Ishikawa (cell line): ENCODE data around the gene ZNF280D.

ENCODE experiments used
- CEBPB ChIP-seq: IDR thresholded peaks from 2 replicates; pipeline ENCODE4 v1.6.1; 2012
- CREB1 ChIP-seq: IDR thresholded peaks from 2 replicates; pipeline ENCODE4 v1.6.1; 2012; ENCODE audit warnings: low read depth
- EGR1 ChIP-seq: IDR thresholded peaks from 2 replicates; pipeline ENCODE4 v1.6.1; 2012
- EP300 ChIP-seq: IDR thresholded peaks from 2 replicates; pipeline ENCODE4 v1.6.1; 2012; ENCODE audit warnings: borderline replicate concordance
- FOXM1 ChIP-seq: IDR thresholded peaks from 2 replicates; pipeline ENCODE4 v1.6.1; 2012; ENCODE audit warnings: low read depth, borderline replicate concordance
- NFIC ChIP-seq: IDR thresholded peaks from 2 replicates; pipeline ENCODE4 v1.6.1; 2012
- RAD21 ChIP-seq: IDR thresholded peaks from 2 replicates; pipeline ENCODE4 v1.6.1; 2012; ENCODE audit warnings: low read depth
- TAF1 ChIP-seq: IDR thresholded peaks from 2 replicates; pipeline ENCODE4 v1.6.1; 2012; ENCODE audit warnings: low read depth, mild to moderate bottlenecking
- TCF12 ChIP-seq: IDR thresholded peaks from 2 replicates; pipeline ENCODE4 v1.6.1; 2012; ENCODE audit warnings: low read depth
- TEAD4 ChIP-seq: IDR thresholded peaks from 2 replicates; pipeline ENCODE4 v1.6.1; 2012
- USF1 ChIP-seq: IDR thresholded peaks from 2 replicates; pipeline ENCODE4 v1.6.1; 2012
- YY1 ChIP-seq: IDR thresholded peaks from 2 replicates; pipeline ENCODE4 v1.6.1; 2012; ENCODE audit warnings: low read depth
- ZBTB7A ChIP-seq: IDR thresholded peaks from 2 replicates; pipeline ENCODE4 v1.6.1; 2012; ENCODE audit warnings: low read depth
- TF ChIP-seq, protein P1 (sequence below): IDR thresholded peaks from 2 replicates; pipeline ENCODE4 v1.6.1; 2012
- TF ChIP-seq, protein P2 (sequence below): IDR thresholded peaks from 2 replicates; pipeline ENCODE4 v1.6.1; 2012; ENCODE audit warnings: low read depth, mild to moderate bottlenecking

Gene ZNF280D

DNA sequence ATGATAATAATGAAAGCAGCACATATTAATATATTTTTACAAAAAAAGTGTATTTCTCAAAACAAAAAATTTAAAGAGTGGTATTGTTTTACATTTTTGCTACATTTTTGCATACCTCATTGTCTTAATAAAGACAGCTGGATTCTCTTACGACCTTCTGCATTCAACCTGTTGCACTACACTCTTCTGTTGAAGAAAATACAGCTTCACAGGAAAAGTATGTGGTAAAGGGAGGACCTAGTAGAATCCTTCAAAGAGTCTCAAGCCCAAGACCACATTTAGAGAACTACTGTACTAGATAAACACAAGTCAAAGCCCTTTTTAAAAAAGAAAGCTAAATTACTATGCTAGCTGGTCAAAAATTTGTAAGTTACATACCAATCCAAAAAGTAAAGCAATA is 7.9 kb downstream of the ZNF280D start:
- no peak for TF ChIP-seq USF1
- no peak for TF ChIP-seq NFIC
- TF ChIP-seq EP300 = no peak
- TF ChIP-seq, protein P1, sequence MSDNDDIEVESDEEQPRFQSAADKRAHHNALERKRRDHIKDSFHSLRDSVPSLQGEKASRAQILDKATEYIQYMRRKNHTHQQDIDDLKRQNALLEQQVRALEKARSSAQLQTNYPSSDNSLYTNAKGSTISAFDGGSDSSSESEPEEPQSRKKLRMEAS = no peak
- TF ChIP-seq ZBTB7A = no peak
- no peak for TF ChIP-seq TCF12
- no peak for TF ChIP-seq EGR1
- no peak for TF ChIP-seq CEBPB
- no peak for TF ChIP-seq RAD21
- no peak for TF ChIP-seq TAF1
- TF ChIP-seq FOXM1 = no peak
- TF ChIP-seq TEAD4 = no peak
- TF ChIP-seq CREB1 = no peak
- no peak for TF ChIP-seq YY1
- TF ChIP-seq, protein P2, sequence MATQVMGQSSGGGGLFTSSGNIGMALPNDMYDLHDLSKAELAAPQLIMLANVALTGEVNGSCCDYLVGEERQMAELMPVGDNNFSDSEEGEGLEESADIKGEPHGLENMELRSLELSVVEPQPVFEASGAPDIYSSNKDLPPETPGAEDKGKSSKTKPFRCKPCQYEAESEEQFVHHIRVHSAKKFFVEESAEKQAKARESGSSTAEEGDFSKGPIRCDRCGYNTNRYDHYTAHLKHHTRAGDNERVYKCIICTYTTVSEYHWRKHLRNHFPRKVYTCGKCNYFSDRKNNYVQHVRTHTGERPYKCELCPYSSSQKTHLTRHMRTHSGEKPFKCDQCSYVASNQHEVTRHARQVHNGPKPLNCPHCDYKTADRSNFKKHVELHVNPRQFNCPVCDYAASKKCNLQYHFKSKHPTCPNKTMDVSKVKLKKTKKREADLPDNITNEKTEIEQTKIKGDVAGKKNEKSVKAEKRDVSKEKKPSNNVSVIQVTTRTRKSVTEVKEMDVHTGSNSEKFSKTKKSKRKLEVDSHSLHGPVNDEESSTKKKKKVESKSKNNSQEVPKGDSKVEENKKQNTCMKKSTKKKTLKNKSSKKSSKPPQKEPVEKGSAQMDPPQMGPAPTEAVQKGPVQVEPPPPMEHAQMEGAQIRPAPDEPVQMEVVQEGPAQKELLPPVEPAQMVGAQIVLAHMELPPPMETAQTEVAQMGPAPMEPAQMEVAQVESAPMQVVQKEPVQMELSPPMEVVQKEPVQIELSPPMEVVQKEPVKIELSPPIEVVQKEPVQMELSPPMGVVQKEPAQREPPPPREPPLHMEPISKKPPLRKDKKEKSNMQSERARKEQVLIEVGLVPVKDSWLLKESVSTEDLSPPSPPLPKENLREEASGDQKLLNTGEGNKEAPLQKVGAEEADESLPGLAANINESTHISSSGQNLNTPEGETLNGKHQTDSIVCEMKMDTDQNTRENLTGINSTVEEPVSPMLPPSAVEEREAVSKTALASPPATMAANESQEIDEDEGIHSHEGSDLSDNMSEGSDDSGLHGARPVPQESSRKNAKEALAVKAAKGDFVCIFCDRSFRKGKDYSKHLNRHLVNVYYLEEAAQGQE = no peak

DNA sequence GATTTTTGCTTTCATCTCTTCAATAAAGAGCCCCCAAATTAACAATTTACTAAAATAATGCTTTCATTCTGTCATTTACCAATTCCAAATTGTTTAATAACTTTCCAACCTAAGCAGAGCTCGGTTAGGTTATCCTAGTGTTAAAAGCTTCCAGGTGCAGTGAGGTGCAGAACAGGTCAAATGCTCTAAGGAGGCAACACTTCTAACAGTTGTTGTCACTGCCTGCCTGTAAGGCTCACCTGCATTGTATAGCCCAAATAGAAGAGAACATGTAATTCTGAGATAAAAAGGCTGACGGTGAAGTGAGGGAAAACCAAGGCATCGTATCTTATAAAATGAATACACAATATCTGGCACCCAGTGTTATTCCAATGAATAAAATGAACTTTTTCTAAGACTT is 9.1 kb downstream of the ZNF280D start:
- TF ChIP-seq YY1 (no peak), USF1 (no peak), EGR1 (no peak), RAD21 (no peak), ZBTB7A (no peak), TCF12 (no peak), NFIC (no peak), TEAD4 (no peak), FOXM1 (no peak), EP300 (no peak), TAF1 (no peak), CREB1 (no peak), CEBPB (no peak)
- TF ChIP-seq, protein P2 = no peak
- TF ChIP-seq, protein P1 = no peak

DNA sequence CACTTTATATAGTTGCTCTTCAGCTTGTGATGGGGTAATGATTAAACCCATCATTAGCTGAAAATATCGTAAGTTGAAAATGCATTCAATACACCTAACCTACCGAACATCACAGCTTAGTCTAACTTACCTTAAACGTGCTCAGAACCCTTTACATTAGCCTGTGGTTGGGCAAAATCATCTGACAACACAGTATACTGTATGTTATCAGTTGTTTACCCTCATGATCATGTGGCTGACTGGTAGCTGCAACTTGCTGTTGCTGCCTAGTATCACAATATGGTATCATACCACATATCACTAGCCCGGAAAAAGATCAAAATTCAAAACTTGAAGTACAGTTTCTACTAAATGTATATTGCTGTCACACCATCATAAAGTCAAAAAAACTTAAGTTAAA is 9.5 kb downstream of the ZNF280D start:
- TF ChIP-seq CREB1 = no peak
- TF ChIP-seq TEAD4 = no peak
- no peak for TF ChIP-seq ZBTB7A
- TF ChIP-seq, protein P1 = no peak
- no peak for TF ChIP-seq TCF12
- no peak for TF ChIP-seq FOXM1

DNA sequence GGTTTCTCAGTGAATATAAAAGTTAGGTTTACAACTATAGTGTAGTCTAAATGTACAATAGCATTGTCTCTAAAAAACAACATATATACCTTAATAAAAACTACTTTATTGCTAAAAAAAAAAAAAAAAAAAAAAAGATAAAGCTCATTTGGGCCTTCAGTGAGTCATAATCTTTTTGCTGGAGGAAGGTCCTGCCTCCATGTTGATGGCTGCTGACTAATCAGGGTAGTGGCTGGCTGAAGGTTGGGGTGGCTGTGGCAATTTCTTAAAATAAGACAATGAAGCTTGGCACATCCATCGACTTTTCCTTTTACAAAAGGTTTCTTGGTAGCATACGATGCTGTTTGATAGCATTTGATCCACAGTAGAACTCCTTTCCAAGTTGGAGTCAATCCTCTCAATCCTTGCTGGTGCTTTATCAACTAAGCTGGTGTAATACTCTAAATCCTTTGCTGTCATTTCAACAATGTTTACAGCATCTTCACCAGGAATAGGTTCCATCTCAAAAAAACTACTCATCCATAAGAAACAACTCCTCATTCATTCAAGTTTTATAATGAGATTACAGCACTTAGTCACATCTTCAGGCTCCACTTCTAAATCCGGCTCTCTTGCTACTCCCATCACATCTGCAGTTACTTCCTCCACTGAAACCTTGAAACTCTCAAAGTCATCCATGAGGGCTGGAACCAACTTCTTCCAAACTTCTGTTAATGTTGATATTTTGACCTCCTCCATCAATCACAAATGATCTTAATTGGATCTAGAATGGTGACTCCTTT is 13.3 kb downstream of the ZNF280D start:
- no peak for TF ChIP-seq TCF12
- TF ChIP-seq TAF1 = no peak
- TF ChIP-seq CREB1 = no peak
- no peak for TF ChIP-seq NFIC
- no peak for TF ChIP-seq EGR1
- TF ChIP-seq ZBTB7A = no peak
- no peak for TF ChIP-seq CEBPB
- TF ChIP-seq, protein P2 = no peak
- TF ChIP-seq YY1 = no peak
- TF ChIP-seq, protein P1 = no peak
- TF ChIP-seq RAD21 = no peak
- TF ChIP-seq USF1 = no peak
- TF ChIP-seq EP300 = no peak
